GM10248 (cell line): ENCODE data around the gene HYI.
"Not testable (repeated sequence)": the region's sequence is repeated elsewhere in the genome, so short reads cannot be mapped to it uniquely, and the experiment has no call there.

Source experiments
- CTCF ChIA-PET: fragments of 300-600 bp; sonication (Branson Sonifier 250); formaldehyde crosslinking; extraction: SDS; loops from one replicate; lab custom pipeline; 2021; ENCODE audit warnings: antibody characterized with exemption; lab: Yijun Ruan, JAX
- POLR2A ChIA-PET: fragments of 350-650 bp; sonication (Branson Sonifier 250); formaldehyde crosslinking; extraction: SDS; loops from one replicate; lab custom pipeline; 2020; ENCODE audit warnings: antibody characterized with exemption; lab: Yijun Ruan, JAX
- DNase-seq: peaks from one replicate; pipeline ENCODE4 v3.0.0; 2012; ENCODE audit errors: extremely low spot score
- CTCF ChIP-seq: IDR thresholded peaks from 2 replicates; pipeline ENCODE4 v1.5.1; 2012; ENCODE audit warnings: mild to moderate bottlenecking, low read depth; ENCODE audit errors: extremely low read depth, missing control alignments, control extremely low read depth

The HYI gene

GRCh38 chr1:43415901-43416300, 37.8 kb downstream of the HYI start:
- POLR2A ChIA-PET, result no interaction called here
- DNase-seq, result no peak
- TF ChIP-seq CTCF, result no peak
- CTCF ChIA-PET, result interaction anchor here (1.4 to 2.0 kb wide), 3 partner anchors 9 to 188 kb away, joined by 6 to 41 read pairs (median 11); no protein-coding TSS in a partner anchor

GRCh38 chr1:43414634-43415223, 39.0 kb downstream of the HYI start:
- ChIA-PET POLR2A (no interaction called here), CTCF (interaction anchor here (0.8 to 2.0 kb wide), 20 partner anchors 8 to 191 kb away, joined by 3 to 41 read pairs (median 4); no protein-coding TSS in a partner anchor)
- DNase-seq, result peak; percentile 40
- TF ChIP-seq CTCF, result peak; percentile 37

- CTCF ChIA-PET, result interaction anchor here (1.3 to 1.8 kb wide), 2 partner anchors 186 to 635 kb away, joined by 3 to 4 read pairs; no protein-coding TSS in a partner anchor
- DNase-seq, POLR2A ChIA-PET: not testable (repeated sequence)
Measured at GRCh38 chr1:43413426-43413825, 40.3 kb downstream of the HYI start.

GRCh38 chr1:43410571-43410970, 43.2 kb downstream of the HYI start:
- CTCF ChIA-PET, result interaction anchor here (0.7 kb wide), 1 partner anchor 11 kb away, joined by 3 read pairs; no protein-coding TSS in a partner anchor
- no peak for DNase-seq
- no peak for TF ChIP-seq CTCF
- POLR2A ChIA-PET, result no interaction called here

- ChIA-PET CTCF (interaction anchor here (1.2 kb wide), 2 partner anchors 9 to 20 kb away, joined by 3 to 6 read pairs; no protein-coding TSS in a partner anchor), POLR2A (no interaction called here)
- no peak for TF ChIP-seq CTCF
- DNase-seq, result no peak
Measured at GRCh38 chr1:43405876-43406234, 47.9 kb downstream of the HYI start.

GRCh38 chr1:43405219-43405875, 48.4 kb downstream of the HYI start:
- ChIA-PET CTCF (interaction anchor here (0.7 to 1.5 kb wide), 2 partner anchors 9 to 15 kb away, joined by 3 to 4 read pairs; partner anchors contain the start of genes MED8 and SZT2), POLR2A (no interaction called here)
- no peak for DNase-seq
- TF ChIP-seq CTCF, result no peak

GRCh38 chr1:43404353-43404752, 49.4 kb downstream of the HYI start:
- POLR2A ChIA-PET, result no interaction called here
- TF ChIP-seq CTCF, result no peak
- DNase-seq, result no peak
- CTCF ChIA-PET, result interaction anchor here (0.7 to 1.5 kb wide), 2 partner anchors 10 to 14 kb away, joined by 3 to 4 read pairs; partner anchors contain the start of genes MED8 and SZT2
